ENCODE results near the gene PCBP3.
"Not testable (repeated sequence)": the region's sequence is repeated elsewhere in the genome, so short reads cannot be mapped to it uniquely, and the experiment has no call there.

The PCBP3 gene

GRCh38 chr21:45962531-45963231 lies 319.2 kb downstream of the PCBP3 start:
- DNase-seq (ENCODE audit: low read depth in 2 of 2): no peak

GRCh38 chr21:45963232-45963570 lies 319.7 kb downstream of the PCBP3 start:
- no peak for DNase-seq (ENCODE audit: low read depth in 2 of 2)

- DNase-seq (ENCODE audit: low read depth in 2 of 2): no peak
Observed at GRCh38 chr21:45964649-45965048, 321.1 kb downstream of the PCBP3 start.

GRCh38 chr21:45965084-45965809 lies 321.7 kb downstream of the PCBP3 start:
- no peak for DNase-seq (ENCODE audit: low read depth in 2 of 2)

- no peak for DNase-seq (ENCODE audit: low read depth in 2 of 2)
Observed at GRCh38 chr21:45966791-45967394, 323.4 kb downstream of the PCBP3 start.

GRCh38 chr21:45969921-45970673 lies 326.6 kb downstream of the PCBP3 start:
- DNase-seq (ENCODE audit: low read depth in 2 of 2): no peak

- peak; percentile 57 to 60 for DNase-seq (ENCODE audit: low read depth in 2 of 2)
Observed at GRCh38 chr21:45970674-45971615, 327.4 kb downstream of the PCBP3 start.

GRCh38 chr21:45971616-45972352 lies 328.3 kb downstream of the PCBP3 start:
- no peak for DNase-seq (ENCODE audit: low read depth in 2 of 2)

GRCh38 chr21:45972353-45972715 lies 328.8 kb downstream of the PCBP3 start:
- DNase-seq (ENCODE audit: low read depth in 2 of 2): no peak

GRCh38 chr21:45972716-45973474 lies 329.4 kb downstream of the PCBP3 start:
- no peak for DNase-seq (ENCODE audit: low read depth in 2 of 2)

GRCh38 chr21:45973475-45974072 lies 330.0 kb downstream of the PCBP3 start:
- peak; percentile 75 to 77 for DNase-seq (ENCODE audit: low read depth in 2 of 2)

GRCh38 chr21:45974073-45975019 lies 330.8 kb downstream of the PCBP3 start:
- no peak for DNase-seq (ENCODE audit: low read depth in 2 of 2)

GRCh38 chr21:45975020-45975666 lies 331.6 kb downstream of the PCBP3 start:
- no peak for DNase-seq (ENCODE audit: low read depth in 2 of 2)

- not testable (repeated sequence) for DNase-seq (ENCODE audit: low read depth in 2 of 2)
Observed at GRCh38 chr21:45975667-45976409, 332.3 kb downstream of the PCBP3 start.

- no peak for DNase-seq (ENCODE audit: low read depth in 2 of 2)
Observed at GRCh38 chr21:45976701-45977311, 333.3 kb downstream of the PCBP3 start.

- no peak for DNase-seq (ENCODE audit: low read depth in 2 of 2)
Observed at GRCh38 chr21:45977396-45977795, 333.9 kb downstream of the PCBP3 start.
